ENCODE results near the gene HAP1.

DNA sequence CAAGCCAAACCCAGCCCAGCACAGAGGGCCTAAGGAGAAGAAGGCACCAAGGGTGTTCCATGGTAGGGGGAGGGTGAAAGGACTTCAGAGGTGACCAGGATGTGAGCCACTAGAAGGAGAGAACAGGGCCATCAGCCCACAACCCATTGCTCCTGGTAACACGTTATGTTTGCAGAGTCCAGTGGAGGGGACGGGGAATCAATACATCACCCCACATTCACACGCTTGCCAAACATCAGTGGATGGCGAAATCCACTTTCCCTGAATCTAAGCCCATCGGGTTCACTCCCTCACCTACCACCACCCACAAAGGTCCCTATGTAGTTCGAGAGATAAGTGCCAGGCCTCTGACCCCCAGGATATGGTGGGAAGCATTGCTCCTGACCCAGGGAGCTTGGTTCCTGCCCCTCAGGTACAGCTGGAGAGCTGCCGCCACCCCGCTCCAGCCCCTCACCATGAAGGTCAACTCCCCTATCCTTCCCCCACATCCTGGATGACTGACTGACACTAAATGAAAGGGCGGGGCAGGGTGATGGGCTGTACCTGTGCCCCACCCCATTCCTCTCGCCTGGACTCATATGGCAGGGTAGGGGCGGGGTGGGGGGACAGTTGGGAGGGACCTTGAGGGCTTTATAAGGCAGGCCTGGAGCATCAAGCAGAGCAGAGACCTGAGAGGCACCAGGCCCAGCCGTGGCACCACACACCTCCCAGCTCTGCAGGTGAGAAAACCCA, 22.6 kb downstream of the HAP1 start, which contains the start of gene GAST:
- no peak for TF ChIP-seq POLR2AphosphoS5 (IDR thresholded peaks at IDR 0.05; ENCODE audit: low read depth, low read length)
- TF ChIP-seq, protein P1, sequence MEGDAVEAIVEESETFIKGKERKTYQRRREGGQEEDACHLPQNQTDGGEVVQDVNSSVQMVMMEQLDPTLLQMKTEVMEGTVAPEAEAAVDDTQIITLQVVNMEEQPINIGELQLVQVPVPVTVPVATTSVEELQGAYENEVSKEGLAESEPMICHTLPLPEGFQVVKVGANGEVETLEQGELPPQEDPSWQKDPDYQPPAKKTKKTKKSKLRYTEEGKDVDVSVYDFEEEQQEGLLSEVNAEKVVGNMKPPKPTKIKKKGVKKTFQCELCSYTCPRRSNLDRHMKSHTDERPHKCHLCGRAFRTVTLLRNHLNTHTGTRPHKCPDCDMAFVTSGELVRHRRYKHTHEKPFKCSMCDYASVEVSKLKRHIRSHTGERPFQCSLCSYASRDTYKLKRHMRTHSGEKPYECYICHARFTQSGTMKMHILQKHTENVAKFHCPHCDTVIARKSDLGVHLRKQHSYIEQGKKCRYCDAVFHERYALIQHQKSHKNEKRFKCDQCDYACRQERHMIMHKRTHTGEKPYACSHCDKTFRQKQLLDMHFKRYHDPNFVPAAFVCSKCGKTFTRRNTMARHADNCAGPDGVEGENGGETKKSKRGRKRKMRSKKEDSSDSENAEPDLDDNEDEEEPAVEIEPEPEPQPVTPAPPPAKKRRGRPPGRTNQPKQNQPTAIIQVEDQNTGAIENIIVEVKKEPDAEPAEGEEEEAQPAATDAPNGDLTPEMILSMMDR (IDR thresholded peaks at IDR 0.05), result no peak
- TF ChIP-seq, protein P2, sequence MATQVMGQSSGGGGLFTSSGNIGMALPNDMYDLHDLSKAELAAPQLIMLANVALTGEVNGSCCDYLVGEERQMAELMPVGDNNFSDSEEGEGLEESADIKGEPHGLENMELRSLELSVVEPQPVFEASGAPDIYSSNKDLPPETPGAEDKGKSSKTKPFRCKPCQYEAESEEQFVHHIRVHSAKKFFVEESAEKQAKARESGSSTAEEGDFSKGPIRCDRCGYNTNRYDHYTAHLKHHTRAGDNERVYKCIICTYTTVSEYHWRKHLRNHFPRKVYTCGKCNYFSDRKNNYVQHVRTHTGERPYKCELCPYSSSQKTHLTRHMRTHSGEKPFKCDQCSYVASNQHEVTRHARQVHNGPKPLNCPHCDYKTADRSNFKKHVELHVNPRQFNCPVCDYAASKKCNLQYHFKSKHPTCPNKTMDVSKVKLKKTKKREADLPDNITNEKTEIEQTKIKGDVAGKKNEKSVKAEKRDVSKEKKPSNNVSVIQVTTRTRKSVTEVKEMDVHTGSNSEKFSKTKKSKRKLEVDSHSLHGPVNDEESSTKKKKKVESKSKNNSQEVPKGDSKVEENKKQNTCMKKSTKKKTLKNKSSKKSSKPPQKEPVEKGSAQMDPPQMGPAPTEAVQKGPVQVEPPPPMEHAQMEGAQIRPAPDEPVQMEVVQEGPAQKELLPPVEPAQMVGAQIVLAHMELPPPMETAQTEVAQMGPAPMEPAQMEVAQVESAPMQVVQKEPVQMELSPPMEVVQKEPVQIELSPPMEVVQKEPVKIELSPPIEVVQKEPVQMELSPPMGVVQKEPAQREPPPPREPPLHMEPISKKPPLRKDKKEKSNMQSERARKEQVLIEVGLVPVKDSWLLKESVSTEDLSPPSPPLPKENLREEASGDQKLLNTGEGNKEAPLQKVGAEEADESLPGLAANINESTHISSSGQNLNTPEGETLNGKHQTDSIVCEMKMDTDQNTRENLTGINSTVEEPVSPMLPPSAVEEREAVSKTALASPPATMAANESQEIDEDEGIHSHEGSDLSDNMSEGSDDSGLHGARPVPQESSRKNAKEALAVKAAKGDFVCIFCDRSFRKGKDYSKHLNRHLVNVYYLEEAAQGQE (IDR thresholded peaks at IDR 0.05; ENCODE audit: insufficient read depth in 1 of 2, low read depth in 2 of 2, low read length in 1 of 2), result no peak
- TF ChIP-seq SIN3A (IDR thresholded peaks at IDR 0.05; ENCODE audit: borderline replicate concordance, insufficient read depth, low read depth, low read length), result no peak
- no peak for TF ChIP-seq TCF7L2 (IDR thresholded peaks at IDR 0.05; ENCODE audit: low read depth, low read length)

Data from Panc1 (cell line).